GM21786 (cell line): Measurements from ENCODE around the gene B4GALT3.
"Not testable (repeated sequence)": the region's sequence is repeated elsewhere in the genome, so short reads cannot be mapped to it uniquely, and the experiment has no call there.

Source experiments
- ATAC-seq: cut with Tn5 transposase; IDR thresholded peaks from one replicate; pipeline ENCODE4 v1.9.1; 2021; ENCODE audit not compliant: unreplicated experiment

Gene B4GALT3

GRCh38 chr1:161177112-161177935, at the start of gene B4GALT3:
B4GALT3 (minus strand) TSS chr1:161177507; CDS start chr1:161176060, 1,447 bp downstream.
- ATAC-seq = peak; percentile 73

DNA sequence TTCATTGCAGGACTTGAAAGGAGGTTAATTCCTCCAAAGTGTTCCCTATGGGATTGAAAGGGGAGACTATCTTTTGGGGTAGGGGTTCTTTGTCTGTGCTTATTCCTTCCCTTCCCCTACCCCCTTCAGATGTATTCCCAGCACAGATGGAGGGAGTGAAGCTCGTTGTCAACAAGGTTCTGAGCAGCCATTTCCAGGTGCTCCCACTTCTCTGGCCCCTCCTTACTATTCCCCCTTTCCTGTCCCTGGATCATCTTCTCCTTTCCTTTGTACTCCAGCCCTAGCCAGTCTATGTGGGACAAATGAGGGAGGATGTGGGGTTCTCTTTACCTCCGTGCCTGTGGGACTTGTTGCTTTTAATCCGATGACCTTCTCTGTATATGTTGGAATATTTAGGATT, 49.5 kb upstream of the B4GALT3 start:
- ATAC-seq = no peak

DNA sequence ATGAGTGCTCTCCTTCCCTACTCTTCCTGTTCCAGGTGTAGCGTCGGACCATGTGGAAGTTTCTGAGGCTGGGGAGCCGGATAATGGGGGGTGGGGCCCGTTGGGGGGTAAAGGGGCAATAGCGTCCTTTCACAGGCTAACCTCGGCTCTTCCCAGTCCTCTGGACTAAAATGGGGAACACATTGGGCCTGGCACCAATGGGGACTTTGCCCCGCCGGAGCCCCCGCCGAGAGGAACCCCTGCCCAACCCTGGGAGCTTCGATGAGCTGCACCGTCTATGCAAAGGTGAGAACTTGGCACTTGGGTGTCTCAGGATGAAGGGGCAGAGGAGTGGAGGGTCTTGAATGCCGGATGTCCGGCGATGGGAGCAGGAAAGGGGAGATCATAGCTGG, 49.0 kb upstream of the B4GALT3 start:
- no peak for ATAC-seq

GRCh38 chr1:161225534-161226319, 48.4 kb upstream of the B4GALT3 start, which contains the start of gene TOMM40L:
TOMM40L (plus strand) TSS chr1:161226060; CDS start chr1:161226490, 430 bp downstream.
- peak; percentile 94 for ATAC-seq

DNA sequence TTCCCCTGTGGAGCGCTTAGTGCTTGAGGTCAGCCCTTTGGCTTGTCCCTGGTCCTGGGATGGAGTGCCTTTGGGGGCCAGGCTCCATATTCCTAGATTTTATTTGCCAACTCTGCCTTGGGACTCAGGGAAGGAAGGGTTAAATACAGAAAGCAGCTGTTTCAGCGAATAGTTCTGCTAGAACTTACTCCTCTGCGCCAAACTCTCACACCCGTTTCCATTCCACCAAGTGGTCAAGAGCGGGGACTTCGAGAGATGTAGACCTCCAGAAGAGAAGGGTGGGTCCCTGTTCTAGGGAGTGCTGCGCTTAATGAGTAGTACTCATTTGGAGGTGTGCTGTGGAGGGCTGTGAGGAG, 47.8 kb upstream of the B4GALT3 start:
- ATAC-seq = no peak

- ATAC-seq = not testable (repeated sequence)
Observed at GRCh38 chr1:161224695-161225087, 47.4 kb upstream of the B4GALT3 start.

GRCh38 chr1:161223805-161224694, 46.7 kb upstream of the B4GALT3 start:
- no peak for ATAC-seq

DNA sequence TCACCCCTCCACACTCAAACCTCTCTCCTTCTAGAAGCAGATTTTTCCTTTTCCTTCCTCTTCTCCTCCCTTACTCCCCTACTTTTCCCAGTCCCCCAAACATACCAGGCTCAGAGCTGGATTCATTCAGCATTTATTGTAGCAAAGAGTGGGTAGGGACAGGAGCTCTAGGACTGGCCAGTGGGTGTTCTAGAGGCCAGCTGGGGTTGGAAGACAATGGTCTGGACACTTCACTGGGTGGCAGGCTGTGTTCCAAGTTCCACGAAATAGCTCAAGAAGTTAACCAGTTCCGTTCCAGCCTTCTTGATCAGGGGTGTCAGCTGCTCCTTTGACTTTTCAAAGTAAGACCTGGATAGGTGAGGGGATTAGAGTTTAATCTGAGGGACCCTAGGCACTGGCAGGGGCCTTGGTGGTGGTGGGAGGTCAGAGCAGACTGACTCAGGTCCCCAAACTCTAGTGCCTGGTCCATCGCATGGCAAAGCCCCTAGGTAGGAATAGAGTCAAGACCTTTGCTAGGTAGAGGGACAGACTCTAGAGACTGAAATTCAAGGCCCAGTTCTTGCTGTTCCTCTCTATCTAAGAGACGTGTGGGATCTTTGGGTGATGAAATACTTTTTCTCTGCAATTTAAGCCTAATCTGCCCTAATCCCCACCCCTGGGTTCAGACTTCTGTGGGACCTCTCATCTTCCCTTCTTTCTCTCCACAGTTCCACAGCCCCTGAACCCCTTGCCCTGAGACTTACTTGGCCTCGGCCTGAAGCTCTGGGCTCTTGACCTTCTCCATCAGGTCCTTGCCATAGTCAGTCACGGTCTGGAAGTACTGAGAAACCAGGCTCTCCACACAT, 45.1 kb upstream of the B4GALT3 start:
- no peak for ATAC-seq

DNA sequence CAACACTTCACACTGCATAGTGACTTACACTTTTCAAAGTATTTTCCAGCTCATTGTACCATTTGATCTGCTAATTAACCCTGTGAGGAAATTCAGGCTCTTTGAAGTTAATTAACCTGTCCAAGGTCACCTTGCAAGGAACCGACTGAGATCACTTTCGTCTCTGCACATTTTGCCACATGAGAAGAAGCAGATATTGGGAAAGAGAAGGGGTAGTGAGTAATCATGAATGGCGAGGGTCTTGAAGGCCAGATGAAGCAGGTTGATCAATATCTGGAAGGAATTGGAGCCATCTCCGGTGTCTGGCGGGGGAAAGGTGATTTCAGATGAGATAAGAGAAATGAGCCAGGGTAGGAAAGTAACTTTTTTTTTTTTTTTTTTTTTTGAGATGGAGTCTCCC, 42.7 kb upstream of the B4GALT3 start:
- ATAC-seq = no peak

DNA sequence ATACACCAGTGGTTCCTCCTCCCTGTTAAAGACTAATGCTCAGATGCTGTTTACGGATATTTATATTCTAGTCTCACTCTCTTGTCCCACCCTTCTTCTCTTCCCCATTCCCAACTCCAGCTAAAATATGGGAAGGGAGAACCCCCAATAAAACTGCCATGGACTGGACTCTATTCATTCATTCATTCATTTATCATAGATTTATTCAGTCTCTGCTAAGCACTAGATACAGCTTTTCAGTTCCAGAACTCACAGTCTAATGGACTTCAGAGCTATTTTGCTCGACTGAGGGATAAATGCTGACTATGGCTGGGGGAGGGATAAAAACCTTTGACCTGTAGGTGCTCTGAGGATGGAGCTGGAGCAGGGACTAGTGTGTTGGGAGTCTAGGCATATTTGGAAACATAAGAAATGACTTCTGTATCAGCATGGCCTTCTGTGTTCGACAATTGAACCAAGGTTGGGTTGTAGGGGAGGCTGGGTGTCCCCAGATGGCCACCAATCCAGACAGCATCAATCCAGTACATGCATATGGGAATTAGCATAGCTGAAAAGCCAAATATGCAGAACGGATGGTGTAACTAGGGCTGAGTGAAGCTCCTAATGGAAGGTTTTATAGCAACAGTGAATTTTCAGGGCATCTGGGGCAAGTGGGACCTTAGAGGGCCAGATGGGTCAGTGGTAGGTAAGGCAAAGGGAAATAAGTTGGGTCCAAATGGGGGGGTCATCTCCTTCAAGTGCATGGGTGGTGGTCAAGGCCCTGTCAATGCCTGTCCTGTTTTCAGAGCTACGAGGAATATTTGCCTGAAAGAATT, 42.0 kb upstream of the B4GALT3 start:
- no peak for ATAC-seq

DNA sequence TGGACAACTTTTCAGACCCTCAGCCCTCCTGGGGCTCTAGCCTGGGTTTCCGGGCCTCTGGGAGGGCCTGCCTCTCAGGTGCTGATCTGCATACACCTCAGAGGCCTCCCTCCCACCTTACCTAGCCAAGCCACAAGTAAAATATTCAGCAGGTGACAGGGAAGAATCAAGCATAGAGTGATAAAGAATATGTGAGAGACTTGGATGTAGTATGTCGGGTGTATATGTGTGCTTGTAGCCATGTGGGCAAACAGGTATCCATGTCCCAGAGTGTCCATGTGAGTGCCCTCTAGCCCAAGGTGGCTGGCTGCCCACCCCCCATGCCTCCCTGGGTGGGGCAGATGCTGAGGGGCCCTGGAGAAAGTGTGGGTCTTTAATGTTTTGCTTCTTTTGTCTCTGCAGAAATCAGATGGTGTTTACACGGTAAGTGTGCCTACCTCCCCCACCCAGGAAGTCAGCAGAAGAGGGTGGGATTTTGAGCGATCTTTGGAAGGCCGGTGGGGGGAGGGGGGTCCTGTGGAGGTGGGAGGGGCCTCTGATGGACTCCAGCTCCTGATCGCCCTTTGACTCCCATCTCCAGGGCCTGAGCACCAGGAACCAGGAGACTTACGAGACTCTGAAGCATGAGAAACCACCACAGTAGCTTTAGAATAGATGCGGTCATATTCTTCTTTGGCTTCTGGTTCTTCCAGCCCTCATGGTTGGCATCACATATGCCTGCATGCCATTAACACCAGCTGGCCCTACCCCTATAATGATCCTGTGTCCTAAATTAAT, 41.2 kb upstream of the B4GALT3 start:
- no peak for ATAC-seq

DNA sequence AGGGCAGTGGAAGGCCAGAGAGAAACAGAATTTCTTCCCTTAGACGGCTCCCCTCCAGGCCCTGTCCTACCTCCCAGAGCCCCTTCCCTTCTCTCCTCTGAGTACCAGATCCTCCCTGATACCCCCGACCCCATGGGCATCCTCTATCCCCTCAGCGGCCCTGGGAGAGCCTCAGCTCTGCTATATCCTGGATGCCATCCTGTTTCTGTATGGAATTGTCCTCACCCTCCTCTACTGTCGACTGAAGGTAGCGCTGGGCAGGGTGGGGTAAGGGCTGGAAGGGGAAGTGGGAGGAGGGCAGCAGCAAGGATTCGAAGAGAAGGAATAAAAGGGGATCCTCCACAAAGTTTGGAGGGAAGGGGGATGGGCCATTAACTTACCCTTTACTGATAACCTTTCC, 40.5 kb upstream of the B4GALT3 start:
- no peak for ATAC-seq

GRCh38 chr1:161216945-161217712, 39.8 kb upstream of the B4GALT3 start:
- ATAC-seq = peak; percentile 90

GRCh38 chr1:161215076-161215475, 37.8 kb upstream of the B4GALT3 start, which contains the start of gene FCER1G:
FCER1G (plus strand) TSS chr1:161215295; CDS start chr1:161215322, 27 bp downstream.
- ATAC-seq = no peak

GRCh38 chr1:161214369-161214768, 37.1 kb upstream of the B4GALT3 start:
- no peak for ATAC-seq

GRCh38 chr1:161209790-161210409, 32.6 kb upstream of the B4GALT3 start:
- ATAC-seq = no peak

DNA sequence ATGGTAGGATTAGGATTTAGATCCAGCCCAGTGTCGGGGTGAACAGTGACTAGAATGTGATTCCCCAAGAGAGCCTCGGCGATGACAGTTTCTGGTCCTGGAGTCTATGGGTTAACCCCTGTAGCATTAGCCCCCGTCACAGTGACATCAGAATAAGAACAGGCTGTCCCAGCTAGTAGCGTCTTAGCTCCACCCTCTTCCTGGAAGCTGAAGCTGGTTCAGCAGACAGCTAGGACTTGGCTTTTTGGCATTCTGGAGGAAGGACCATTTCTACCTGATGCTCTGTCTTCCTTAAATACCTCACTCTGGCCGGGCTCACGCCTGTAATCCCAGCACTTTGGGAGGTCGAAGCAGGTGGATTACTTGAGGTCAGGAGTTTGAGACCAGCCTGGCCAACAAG, 29.9 kb upstream of the B4GALT3 start:
- ATAC-seq = no peak
